Left lung (tissue), 10 donors: Measurements from ENCODE around the gene ZEB2. TPM values are rescaled to one million over a fixed set of nuclear protein-coding genes. Genes with fewer than 3 reads are reported as not detected.
"Not testable (repeated sequence)": the region's sequence is repeated elsewhere in the genome, so short reads cannot be mapped to it uniquely, and the experiment has no call there.

Source experiments
- ATAC-seq: fragments of 200-7000 bp; cut with Tn5 transposase; one replicate; pipeline ENCODE4 v1.9.1; 2020; ENCODE audit warnings: moderate library complexity
- DNase-seq, 4 donors: peaks; one replicate each; pipeline ENCODE4 v3.0.0-alpha.2; 2013 to 2020
- H3K27ac ChIP-seq, 2 donors: fragments of 200-600 bp; sonication (generic) in 1 of 2; one replicate each; pipeline versions ENCODE4 v1.5.0 to v1.8.0; 2020 to 2021
- H3K27me3 ChIP-seq, 2 donors: fragments of 200-600 bp; sonication (generic) in 1 of 2; one replicate each; pipeline versions ENCODE4 v1.5.0 to v1.8.0; 2020 to 2021
- H3K36me3 ChIP-seq, 2 donors: fragments of 200-600 bp; sonication (generic) in 1 of 2; one replicate each; pipeline versions ENCODE4 v1.5.0 to v1.8.0; 2020 to 2021
- H3K4me1 ChIP-seq, 2 donors: fragments of 200-600 bp; one replicate each; pipeline ENCODE4 v1.8.0; 2021
- H3K4me3 ChIP-seq, 2 donors: fragments of 200-600 bp; sonication (generic) in 1 of 2; one replicate each; pipeline versions ENCODE4 v1.5.0 to v1.8.0; 2020 to 2021; ENCODE audit warnings: mild to moderate bottlenecking in 1 of 2
- H3K9me3 ChIP-seq, 2 donors: fragments of 200-600 bp; sonication (generic) in 1 of 2; one replicate each; pipeline versions ENCODE4 v1.5.0 to v1.8.0; 2020 to 2021
- intact Hi-C, 2 donors: fragments of 100-400 bp; cut with DNase I; formaldehyde crosslinking; loops; one replicate each; pipeline versions ENCODE4 v1.11.2 to v1.14.2; 2022
- polyA plus RNA-seq, 6 donors: library from polyadenylated mRNA; unstranded; fragments of 120-200 nt; gene quantifications; one replicate each; pipeline ENCODE4 v1.2.1, GENCODE V29; 2013; ENCODE audit not compliant: insufficient read length in 6 of 6
- total RNA-seq, 2 donors: library from RNA; stranded (reverse); fragmentation: NEBNext Ultra II Directional; extraction: Animal tissue kit (Norgen Biotek cat#: 25700); gene quantifications; one replicate each; pipeline ENCODE4 v1.2.1, GENCODE V29; 2021
- TF ChIP-seq, protein P1 (sequence below), 2 donors: fragments of 200-600 bp; sonication (generic) in 1 of 2; IDR thresholded peaks; one replicate each; pipeline versions ENCODE4 v1.5.0 to v1.8.0; 2021; ENCODE audit warnings: antibody characterized with exemption in 2 of 2
- donor health status: DM: no; HTN: yes; CAD: no.
- donor health status: DM: no; HTN: no; CAD: no.

ZEB2 gene
- total and polyA plus RNA-seq, 8 donors: 141 to 292 (median 271) TPM

GRCh38 chr2:144364944-144365738, 154.8 kb downstream of the ZEB2 start:
- H3K27ac ChIP-seq: no peak overlapping the region
- no peaks in the 10 kb centered on the region for H3K9me3 ChIP-seq
- H3K4me3 ChIP-seq: no peak overlapping the region
- H3K4me1 ChIP-seq: no peaks in the 10 kb centered on the region
- H3K27me3 ChIP-seq: no peaks in the 10 kb centered on the region
- no peak for DNase-seq
- TF ChIP-seq, protein P1, sequence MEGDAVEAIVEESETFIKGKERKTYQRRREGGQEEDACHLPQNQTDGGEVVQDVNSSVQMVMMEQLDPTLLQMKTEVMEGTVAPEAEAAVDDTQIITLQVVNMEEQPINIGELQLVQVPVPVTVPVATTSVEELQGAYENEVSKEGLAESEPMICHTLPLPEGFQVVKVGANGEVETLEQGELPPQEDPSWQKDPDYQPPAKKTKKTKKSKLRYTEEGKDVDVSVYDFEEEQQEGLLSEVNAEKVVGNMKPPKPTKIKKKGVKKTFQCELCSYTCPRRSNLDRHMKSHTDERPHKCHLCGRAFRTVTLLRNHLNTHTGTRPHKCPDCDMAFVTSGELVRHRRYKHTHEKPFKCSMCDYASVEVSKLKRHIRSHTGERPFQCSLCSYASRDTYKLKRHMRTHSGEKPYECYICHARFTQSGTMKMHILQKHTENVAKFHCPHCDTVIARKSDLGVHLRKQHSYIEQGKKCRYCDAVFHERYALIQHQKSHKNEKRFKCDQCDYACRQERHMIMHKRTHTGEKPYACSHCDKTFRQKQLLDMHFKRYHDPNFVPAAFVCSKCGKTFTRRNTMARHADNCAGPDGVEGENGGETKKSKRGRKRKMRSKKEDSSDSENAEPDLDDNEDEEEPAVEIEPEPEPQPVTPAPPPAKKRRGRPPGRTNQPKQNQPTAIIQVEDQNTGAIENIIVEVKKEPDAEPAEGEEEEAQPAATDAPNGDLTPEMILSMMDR (IDR thresholded peaks at IDR 0.05): no peak
- no peaks in the 10 kb centered on the region for H3K36me3 ChIP-seq
- ATAC-seq: no peak
- intact Hi-C loops: no loop called here

- H3K4me3 ChIP-seq, ATAC-seq, intact Hi-C loops, DNase-seq, H3K36me3 ChIP-seq, H3K9me3 ChIP-seq, H3K27me3 ChIP-seq, H3K27ac ChIP-seq, H3K4me1 ChIP-seq: not testable (repeated sequence)
Observed at GRCh38 chr2:144364247-144364646, 155.7 kb downstream of the ZEB2 start.

GRCh38 chr2:144362401-144362800, 157.5 kb downstream of the ZEB2 start:
- Histone ChIP-seq H3K27me3 (no peaks in the 10 kb centered on the region), H3K4me1 (peaks cover 4 to 6% of the 10 kb centered on the region in 2 donors), H3K27ac (no peak overlapping the region), H3K36me3 (no peaks in the 10 kb centered on the region), H3K4me3 (no peak overlapping the region), H3K9me3 (no peaks in the 10 kb centered on the region)
- DNase-seq (no peak), ATAC-seq (no peak)
- TF ChIP-seq, protein P1 (IDR thresholded peaks at IDR 0.05): no peak
- intact Hi-C loops: no loop called here

DNA sequence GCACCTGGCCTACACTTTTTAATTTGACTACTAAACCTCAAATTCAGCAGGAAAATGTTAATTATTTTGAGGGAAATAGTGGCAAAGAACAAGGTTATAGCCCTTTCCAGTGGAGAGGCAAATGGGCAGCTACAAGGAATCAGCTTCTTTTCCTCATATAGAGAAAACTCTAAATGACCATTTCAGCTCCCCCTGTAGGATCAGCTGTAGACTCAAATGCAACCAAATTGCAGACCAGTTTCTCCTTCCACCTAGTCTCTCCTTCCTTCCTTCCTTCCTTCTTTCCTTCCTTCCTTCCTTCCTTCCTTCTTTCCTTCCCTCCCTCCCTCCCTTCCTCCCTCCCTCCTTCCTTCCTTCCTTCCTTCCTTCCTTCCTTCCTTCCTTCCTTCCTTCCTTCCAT, 158.2 kb downstream of the ZEB2 start:
- TF ChIP-seq, protein P1 (IDR thresholded peaks at IDR 0.05): no peak
- ATAC-seq (no peak), DNase-seq (no peak)
- intact Hi-C loops: no loop called here
- Histone ChIP-seq H3K27ac (no peak overlapping the region), H3K9me3 (no peaks in the 10 kb centered on the region), H3K4me3 (no peak overlapping the region), H3K36me3 (no peaks in the 10 kb centered on the region), H3K27me3 (no peaks in the 10 kb centered on the region), H3K4me1 (peaks cover 4 to 6% of the 10 kb centered on the region in 2 donors)

- H3K27ac ChIP-seq: no peak overlapping the region
- no peaks in the 10 kb centered on the region for H3K36me3 ChIP-seq
- no peak for DNase-seq
- no peak for ATAC-seq
- no peaks in the 10 kb centered on the region for H3K27me3 ChIP-seq
- H3K4me1 ChIP-seq: peaks cover 4 to 6% of the 10 kb centered on the region in 2 donors
- no peak overlapping the region for H3K4me3 ChIP-seq
- H3K9me3 ChIP-seq: no peaks in the 10 kb centered on the region
- TF ChIP-seq, protein P1 (IDR thresholded peaks at IDR 0.05): no peak
- intact Hi-C loops: no loop called here
Observed at GRCh38 chr2:144359684-144360083, 160.2 kb downstream of the ZEB2 start.
